C4-2B (cell line): ENCODE results near the gene SLC39A9.

Experiments used
- ZFX ChIP-seq: fragments of 450-650 bp; IDR thresholded peaks from 2 replicates; pipeline ENCODE4 v1.6.1; 2017
- TF ChIP-seq, protein P1 (sequence below): fragments of 450-650 bp; conservative IDR thresholded peaks from 2 replicates; pipeline ENCODE4 v1.5.1; 2017; ENCODE audit warnings: mild to moderate bottlenecking

DNA sequence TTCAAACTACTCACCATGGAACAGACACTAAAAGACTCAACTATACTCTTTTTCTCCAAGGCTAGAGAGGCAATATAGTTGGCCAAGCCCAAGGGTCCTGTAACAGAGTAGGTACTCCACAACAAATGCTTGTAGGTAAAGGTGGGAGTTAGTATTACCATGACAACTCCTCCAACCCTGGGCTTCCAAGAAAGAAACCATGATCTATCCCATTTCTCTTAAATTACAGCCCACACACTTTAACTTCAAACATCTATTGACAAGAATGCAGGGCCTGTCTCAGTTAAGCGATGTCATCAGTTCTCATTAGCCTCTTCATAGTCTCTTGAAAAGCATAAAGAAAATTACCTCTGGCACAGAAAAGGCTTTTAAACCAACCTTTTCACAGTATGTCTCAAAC, 25.4 kb upstream of the SLC39A9 start:
- TF ChIP-seq, protein P1, sequence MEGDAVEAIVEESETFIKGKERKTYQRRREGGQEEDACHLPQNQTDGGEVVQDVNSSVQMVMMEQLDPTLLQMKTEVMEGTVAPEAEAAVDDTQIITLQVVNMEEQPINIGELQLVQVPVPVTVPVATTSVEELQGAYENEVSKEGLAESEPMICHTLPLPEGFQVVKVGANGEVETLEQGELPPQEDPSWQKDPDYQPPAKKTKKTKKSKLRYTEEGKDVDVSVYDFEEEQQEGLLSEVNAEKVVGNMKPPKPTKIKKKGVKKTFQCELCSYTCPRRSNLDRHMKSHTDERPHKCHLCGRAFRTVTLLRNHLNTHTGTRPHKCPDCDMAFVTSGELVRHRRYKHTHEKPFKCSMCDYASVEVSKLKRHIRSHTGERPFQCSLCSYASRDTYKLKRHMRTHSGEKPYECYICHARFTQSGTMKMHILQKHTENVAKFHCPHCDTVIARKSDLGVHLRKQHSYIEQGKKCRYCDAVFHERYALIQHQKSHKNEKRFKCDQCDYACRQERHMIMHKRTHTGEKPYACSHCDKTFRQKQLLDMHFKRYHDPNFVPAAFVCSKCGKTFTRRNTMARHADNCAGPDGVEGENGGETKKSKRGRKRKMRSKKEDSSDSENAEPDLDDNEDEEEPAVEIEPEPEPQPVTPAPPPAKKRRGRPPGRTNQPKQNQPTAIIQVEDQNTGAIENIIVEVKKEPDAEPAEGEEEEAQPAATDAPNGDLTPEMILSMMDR, result no peak
- TF ChIP-seq ZFX, result no peak
